Endothelial cell (in vitro differentiated cells): ENCODE measurements around the gene TSPEAR. TPM values are rescaled to one million over a fixed set of nuclear protein-coding genes. Genes with fewer than 3 reads are reported as not detected.

Experiments
- DNase-seq: peaks from one replicate; pipeline ENCODE4 v3.0.0; 2021; ENCODE audit warnings: low spot score
- H3K27ac Mint-ChIP-seq: one replicate; pipeline ENCODE4 v1.8.0; 2021; ENCODE audit warnings: mixed read lengths, inconsistent platforms; ENCODE audit not compliant: unreplicated experiment
- H3K27me3 Mint-ChIP-seq: one replicate; pipeline ENCODE4 v1.8.0; 2021; ENCODE audit warnings: mild to moderate bottlenecking, moderate library complexity, mixed read lengths, inconsistent platforms; ENCODE audit not compliant: unreplicated experiment
- H3K36me3 Mint-ChIP-seq: one replicate; pipeline ENCODE4 v1.8.0; 2021; ENCODE audit warnings: mild to moderate bottlenecking, low read depth, mixed read lengths, inconsistent platforms; ENCODE audit not compliant: unreplicated experiment
- H3K4me1 Mint-ChIP-seq: one replicate; pipeline ENCODE4 v1.8.0; 2021; ENCODE audit warnings: mild to moderate bottlenecking, mixed read lengths, inconsistent platforms; ENCODE audit not compliant: unreplicated experiment
- H3K4me3 Mint-ChIP-seq: one replicate; pipeline ENCODE4 v1.8.0; 2021; ENCODE audit warnings: mild to moderate bottlenecking, mixed read lengths, inconsistent platforms; ENCODE audit not compliant: unreplicated experiment
- H3K9me3 Mint-ChIP-seq: one replicate; pipeline ENCODE4 v1.8.0; 2021; ENCODE audit warnings: mixed read lengths, inconsistent platforms; ENCODE audit not compliant: unreplicated experiment
- total RNA-seq: library from RNA; stranded (reverse); fragmentation: NEBNext Ultra II Directional; extraction: Animal tissue kit (Norgen Biotek cat#: 25700); gene quantifications from one replicate; pipeline ENCODE4 v1.2.1, GENCODE V29; 2021; ENCODE audit not compliant: unreplicated experiment
- TF ChIP-seq, protein P1 (sequence below): fragments of 200-600 bp; sonication (generic); IDR thresholded peaks from one replicate; pipeline ENCODE4 v1.5.0; 2021; ENCODE audit warnings: antibody characterized with exemption; ENCODE audit not compliant: unreplicated experiment

The TSPEAR gene
- total RNA-seq, 1 donor from 2014 or later = not detected

- Mint-ChIP-seq H3K27me3 (peaks cover 8% of the 10 kb centered on the region), H3K4me3 (no peak overlapping the region), H3K4me1 (peaks cover 5% of the 10 kb centered on the region), H3K27ac (no peak overlapping the region), H3K9me3 (no peaks in the 10 kb centered on the region), H3K36me3 (no peaks in the 10 kb centered on the region)
- no peak for DNase-seq
- TF ChIP-seq, protein P1, sequence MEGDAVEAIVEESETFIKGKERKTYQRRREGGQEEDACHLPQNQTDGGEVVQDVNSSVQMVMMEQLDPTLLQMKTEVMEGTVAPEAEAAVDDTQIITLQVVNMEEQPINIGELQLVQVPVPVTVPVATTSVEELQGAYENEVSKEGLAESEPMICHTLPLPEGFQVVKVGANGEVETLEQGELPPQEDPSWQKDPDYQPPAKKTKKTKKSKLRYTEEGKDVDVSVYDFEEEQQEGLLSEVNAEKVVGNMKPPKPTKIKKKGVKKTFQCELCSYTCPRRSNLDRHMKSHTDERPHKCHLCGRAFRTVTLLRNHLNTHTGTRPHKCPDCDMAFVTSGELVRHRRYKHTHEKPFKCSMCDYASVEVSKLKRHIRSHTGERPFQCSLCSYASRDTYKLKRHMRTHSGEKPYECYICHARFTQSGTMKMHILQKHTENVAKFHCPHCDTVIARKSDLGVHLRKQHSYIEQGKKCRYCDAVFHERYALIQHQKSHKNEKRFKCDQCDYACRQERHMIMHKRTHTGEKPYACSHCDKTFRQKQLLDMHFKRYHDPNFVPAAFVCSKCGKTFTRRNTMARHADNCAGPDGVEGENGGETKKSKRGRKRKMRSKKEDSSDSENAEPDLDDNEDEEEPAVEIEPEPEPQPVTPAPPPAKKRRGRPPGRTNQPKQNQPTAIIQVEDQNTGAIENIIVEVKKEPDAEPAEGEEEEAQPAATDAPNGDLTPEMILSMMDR = no peak
Observed at GRCh38 chr21:44682580-44683151, 28.7 kb downstream of the TSPEAR start.

DNA sequence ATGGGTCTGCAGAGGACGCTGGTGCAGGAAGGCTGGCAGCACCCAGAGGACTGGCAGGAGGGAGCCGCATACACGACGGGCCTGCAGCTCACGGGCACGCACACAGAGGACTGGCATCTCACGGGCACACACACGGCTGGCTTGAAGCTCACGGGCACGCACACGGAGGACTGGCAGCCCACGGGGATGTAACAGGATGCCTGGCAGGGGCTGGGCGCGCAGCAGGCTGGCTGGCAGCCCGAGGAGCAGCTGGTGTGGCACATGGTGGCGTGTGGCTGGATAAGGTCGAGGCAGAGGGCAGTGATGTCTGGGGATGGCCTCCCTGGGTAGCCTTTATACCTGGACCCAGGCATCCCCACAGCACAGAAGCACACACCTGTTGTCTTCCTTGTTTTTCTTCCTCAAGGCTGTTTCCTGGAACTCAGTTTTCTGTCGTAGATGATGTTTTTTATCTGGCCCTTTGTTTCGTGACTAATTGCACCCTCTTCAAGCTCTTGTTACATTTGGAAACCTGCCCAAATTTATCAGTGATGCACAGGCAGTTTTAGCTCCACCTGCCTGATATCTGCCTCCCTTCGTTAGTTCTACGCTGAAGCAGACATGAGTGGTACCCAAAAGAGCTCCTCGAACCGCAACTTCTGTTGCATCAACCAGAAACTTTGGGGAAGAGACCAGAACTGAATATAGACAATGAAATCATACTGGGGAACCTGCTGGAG is 29.4 kb downstream of the TSPEAR start, which contains the start of gene KRTAP12-1:
KRTAP12-1 (minus strand) TSS at position 303 of the 719 bp plus-strand sequence; CDS start at position 263, 40 bp downstream.
- no peak within 1 kb of the TSS for H3K4me3 Mint-ChIP-seq
- peaks cover 5% of the 10 kb centered on the region for H3K4me1 Mint-ChIP-seq
- H3K27me3 Mint-ChIP-seq = peaks cover 8% of the 10 kb centered on the region
- no peak for DNase-seq
- TF ChIP-seq, protein P1 = no peak
- no peaks in the 10 kb centered on the region for H3K36me3 Mint-ChIP-seq
- H3K27ac Mint-ChIP-seq = no peak within 1 kb of the TSS
- H3K9me3 Mint-ChIP-seq = no peaks in the 10 kb centered on the region

DNA sequence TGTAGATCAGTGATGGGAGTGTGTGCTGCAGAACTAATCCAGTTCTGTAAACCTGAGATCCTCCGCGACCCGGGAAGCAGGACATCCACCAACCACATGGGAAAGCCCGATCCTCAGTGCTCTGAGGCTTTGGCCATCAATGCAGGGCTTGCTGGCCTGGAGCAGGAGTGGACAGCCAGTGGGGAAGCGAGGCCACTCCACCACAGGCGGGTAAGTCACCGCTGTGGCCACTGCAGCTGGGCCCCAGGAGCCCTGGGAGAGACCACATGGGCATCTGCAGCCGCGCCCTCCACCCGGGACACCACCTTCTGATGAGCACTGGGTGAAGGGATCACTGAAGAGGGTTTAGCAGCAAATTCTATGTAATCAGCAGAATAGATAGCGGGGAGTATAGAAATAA is 30.2 kb downstream of the TSPEAR start:
- H3K4me3 Mint-ChIP-seq = no peak overlapping the region
- H3K36me3 Mint-ChIP-seq = no peaks in the 10 kb centered on the region
- no peaks in the 10 kb centered on the region for H3K9me3 Mint-ChIP-seq
- no peak for DNase-seq
- H3K27ac Mint-ChIP-seq = no peak overlapping the region
- peaks cover 2% of the 10 kb centered on the region for H3K27me3 Mint-ChIP-seq
- no peaks in the 10 kb centered on the region for H3K4me1 Mint-ChIP-seq
- TF ChIP-seq, protein P1 = no peak

DNA sequence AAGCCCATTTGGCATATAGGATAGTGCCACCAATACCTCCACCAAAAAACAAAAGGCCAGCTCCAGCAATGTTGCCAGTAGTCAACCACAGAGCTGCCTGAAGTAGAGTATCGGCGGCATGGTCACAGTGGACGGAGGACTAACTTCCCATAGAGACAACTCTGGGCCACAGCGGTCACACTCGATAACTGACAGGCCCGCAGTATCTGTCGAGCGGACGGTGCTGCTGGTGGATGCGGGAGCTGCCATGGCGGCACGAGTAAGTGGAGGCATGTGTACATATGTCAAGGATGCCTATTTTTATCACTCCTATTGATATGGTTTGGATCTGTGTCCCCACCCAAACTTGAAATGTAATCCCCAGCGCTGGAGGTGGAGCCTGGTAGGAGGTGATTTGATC is 33.5 kb downstream of the TSPEAR start:
- no peak overlapping the region for H3K4me3 Mint-ChIP-seq
- H3K27me3 Mint-ChIP-seq = peaks cover 4% of the 10 kb centered on the region
- DNase-seq = no peak
- TF ChIP-seq, protein P1 = no peak
- no peaks in the 10 kb centered on the region for H3K36me3 Mint-ChIP-seq
- no peak overlapping the region for H3K27ac Mint-ChIP-seq
- no peaks in the 10 kb centered on the region for H3K9me3 Mint-ChIP-seq
- H3K4me1 Mint-ChIP-seq = no peaks in the 10 kb centered on the region

DNA sequence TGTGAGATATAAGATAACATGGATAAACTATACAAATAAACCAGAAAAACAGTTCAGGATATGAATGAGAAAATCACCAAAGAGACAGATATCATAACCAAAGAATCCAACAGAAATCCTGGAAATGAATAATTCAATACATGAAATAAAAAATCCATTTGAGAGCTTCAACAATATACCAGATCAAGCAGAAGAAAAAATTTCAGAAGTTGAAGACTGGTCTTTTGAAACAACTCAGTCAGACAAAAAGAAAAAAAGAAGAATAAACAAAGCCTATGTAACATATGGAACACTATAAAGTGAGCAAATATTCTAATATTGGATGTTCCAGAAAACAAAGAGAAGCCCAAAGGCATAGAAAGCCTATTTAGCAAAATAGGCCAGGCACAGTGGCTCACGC is 39.5 kb downstream of the TSPEAR start:
- H3K4me1 Mint-ChIP-seq = no peaks in the 10 kb centered on the region
- TF ChIP-seq, protein P1 = no peak
- H3K27ac Mint-ChIP-seq = no peak overlapping the region
- DNase-seq = no peak
- H3K36me3 Mint-ChIP-seq = peaks cover 8% of the 10 kb centered on the region
- peaks cover 10% of the 10 kb centered on the region for H3K9me3 Mint-ChIP-seq
- H3K27me3 Mint-ChIP-seq = peaks cover 4% of the 10 kb centered on the region
- H3K4me3 Mint-ChIP-seq = no peak overlapping the region
